ENCODE results near the gene RASAL1. TPM values are rescaled to one million over a fixed set of nuclear protein-coding genes. Genes with fewer than 3 reads are reported as not detected.

Gene RASAL1
- total and polyA plus RNA-seq, 2 donors (not counting 1 experiment from before 2014, with no cell fraction given): not detected

DNA sequence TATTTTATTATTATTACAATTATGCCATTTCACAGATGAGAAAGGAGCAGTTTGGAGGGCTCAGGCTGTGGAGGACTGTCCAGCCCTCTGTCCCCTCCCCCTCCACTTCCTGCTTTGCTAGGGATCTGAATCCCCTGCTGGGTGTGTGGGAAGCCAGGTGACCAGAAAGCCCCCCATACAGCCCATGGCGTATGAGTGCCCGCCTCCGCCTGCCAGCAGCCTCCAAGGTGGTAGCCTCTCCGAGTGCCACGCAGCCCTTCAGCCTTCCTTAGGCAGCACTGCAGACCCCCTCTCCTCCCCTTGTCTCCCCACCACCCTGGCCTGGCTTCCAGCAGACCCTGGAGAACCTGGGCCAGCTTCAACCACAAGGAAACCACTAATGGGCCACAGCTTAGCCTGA, 66.4 kb downstream of the RASAL1 start:
- no peak for DNase-seq (ENCODE audit: low read depth in 2 of 2)
- H3K9ac ChIP-seq (ENCODE audit: insufficient read depth, low read length): no peak overlapping the region
- TF ChIP-seq, protein P1, sequence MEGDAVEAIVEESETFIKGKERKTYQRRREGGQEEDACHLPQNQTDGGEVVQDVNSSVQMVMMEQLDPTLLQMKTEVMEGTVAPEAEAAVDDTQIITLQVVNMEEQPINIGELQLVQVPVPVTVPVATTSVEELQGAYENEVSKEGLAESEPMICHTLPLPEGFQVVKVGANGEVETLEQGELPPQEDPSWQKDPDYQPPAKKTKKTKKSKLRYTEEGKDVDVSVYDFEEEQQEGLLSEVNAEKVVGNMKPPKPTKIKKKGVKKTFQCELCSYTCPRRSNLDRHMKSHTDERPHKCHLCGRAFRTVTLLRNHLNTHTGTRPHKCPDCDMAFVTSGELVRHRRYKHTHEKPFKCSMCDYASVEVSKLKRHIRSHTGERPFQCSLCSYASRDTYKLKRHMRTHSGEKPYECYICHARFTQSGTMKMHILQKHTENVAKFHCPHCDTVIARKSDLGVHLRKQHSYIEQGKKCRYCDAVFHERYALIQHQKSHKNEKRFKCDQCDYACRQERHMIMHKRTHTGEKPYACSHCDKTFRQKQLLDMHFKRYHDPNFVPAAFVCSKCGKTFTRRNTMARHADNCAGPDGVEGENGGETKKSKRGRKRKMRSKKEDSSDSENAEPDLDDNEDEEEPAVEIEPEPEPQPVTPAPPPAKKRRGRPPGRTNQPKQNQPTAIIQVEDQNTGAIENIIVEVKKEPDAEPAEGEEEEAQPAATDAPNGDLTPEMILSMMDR (conservative IDR thresholded peaks at IDR 0.05 in 1 of 2, IDR thresholded peaks at IDR 0.05 in 1 of 2; ENCODE audit: low read depth in 1 of 2, low read length in 2 of 2): no peak
- no peak for TF ChIP-seq EZH2 (IDR thresholded peaks at IDR 0.05; ENCODE audit: low read length, missing control alignments)

DNA sequence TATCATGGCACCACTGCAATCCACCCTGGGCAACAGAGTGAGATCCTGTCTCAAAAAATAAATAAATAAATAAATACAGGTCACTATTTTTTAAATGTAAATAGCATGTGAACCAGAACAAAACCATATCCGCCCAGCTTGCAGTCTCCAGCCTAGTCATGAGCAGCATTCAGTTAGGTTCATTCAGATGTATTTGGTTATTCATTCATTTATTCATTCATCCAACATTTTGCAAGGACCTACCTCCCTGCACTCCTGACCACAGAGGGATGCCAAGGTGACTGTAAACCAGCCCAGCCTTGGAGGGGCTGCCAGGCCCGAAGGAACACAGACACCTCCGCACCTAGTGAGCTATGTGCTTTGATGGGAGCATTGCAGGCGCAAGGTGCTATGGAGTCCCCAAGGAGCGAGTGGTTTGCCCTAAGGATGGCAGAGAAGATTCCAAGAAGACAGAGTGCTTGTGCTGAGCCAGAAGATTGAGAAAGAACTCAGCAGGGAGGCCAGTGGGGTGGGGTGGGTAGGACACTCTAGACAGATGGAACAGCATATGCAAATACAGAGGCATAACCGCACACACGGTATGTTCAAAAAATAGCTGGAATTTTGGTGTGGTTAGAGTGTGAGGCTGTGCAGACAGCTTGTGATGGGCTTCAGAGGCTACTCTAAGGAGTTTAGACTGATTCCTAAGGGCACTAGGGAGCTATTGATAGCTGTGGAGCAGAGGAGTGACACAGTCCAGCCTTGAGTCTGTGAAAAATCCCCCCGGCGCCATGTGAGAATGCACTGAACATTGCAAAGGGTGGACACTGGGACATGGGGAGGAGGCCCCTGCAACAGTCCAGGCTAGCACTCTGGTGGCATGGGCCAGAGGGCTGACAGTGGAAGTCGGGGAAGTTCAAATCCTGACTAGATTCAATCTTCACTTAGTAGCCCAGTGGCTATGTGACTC, 67.3 kb downstream of the RASAL1 start:
- no peak overlapping the region for H2AFZ ChIP-seq (ENCODE audit: low read length)
- no peak for DNase-seq (ENCODE audit: low read depth in 2 of 2)
- no peaks in the 10 kb centered on the region for H3K4me1 ChIP-seq (ENCODE audit: control insufficient read depth, extremely low read depth, insufficient read depth, low read length)
- no peak overlapping the region for H3K4me3 ChIP-seq (replicated peaks in 1 of 4; ENCODE audit: control extremely low read depth in 1 of 4, insufficient read depth in 1 of 4, low read depth in 3 of 4, low read length in 4 of 4)
- H4K20me1 ChIP-seq (ENCODE audit: control insufficient read depth, extremely low read depth, insufficient read depth, low read length): no peaks in the 10 kb centered on the region
- H3K27me3 ChIP-seq (ENCODE audit: control insufficient read depth, insufficient read depth, low read length): no peaks in the 10 kb centered on the region
- no peak overlapping the region for H3K4me2 ChIP-seq (ENCODE audit: extremely low read depth, insufficient read depth, low read length)
- H3K9me3 ChIP-seq (ENCODE audit: control insufficient read depth, insufficient read depth, low read depth, low read length): no peaks in the 10 kb centered on the region
- no peaks in the 10 kb centered on the region for H3K79me2 ChIP-seq (ENCODE audit: control insufficient read depth, insufficient read depth, low read length)
- H3K9ac ChIP-seq (ENCODE audit: insufficient read depth, low read length): no peak overlapping the region
- no peak overlapping the region for H3K27ac ChIP-seq (ENCODE audit: insufficient read depth, low read length)
- no peak for TF ChIP-seq EZH2 (IDR thresholded peaks at IDR 0.05; ENCODE audit: low read length, missing control alignments)
- TF ChIP-seq, protein P1 (conservative IDR thresholded peaks at IDR 0.05 in 1 of 2, IDR thresholded peaks at IDR 0.05 in 1 of 2; ENCODE audit: low read depth in 1 of 2, low read length in 2 of 2): no peak
- no peaks in the 10 kb centered on the region for H3K36me3 ChIP-seq (ENCODE audit: control insufficient read depth, insufficient read depth, low read length)

More for the DNA sequence above, 66.4 kb downstream of the RASAL1 start:
- Histone ChIP-seq H3K79me2 (ENCODE audit: control insufficient read depth, insufficient read depth, low read length) (no peaks in the 10 kb centered on the region), H3K36me3 (ENCODE audit: control insufficient read depth, insufficient read depth, low read length) (no peaks in the 10 kb centered on the region), H3K4me2 (ENCODE audit: extremely low read depth, insufficient read depth, low read length) (no peak overlapping the region), H3K4me3 (replicated peaks in 1 of 4; ENCODE audit: control extremely low read depth in 1 of 4, insufficient read depth in 1 of 4, low read depth in 3 of 4, low read length in 4 of 4) (no peak overlapping the region), H3K9me3 (ENCODE audit: control insufficient read depth, insufficient read depth, low read depth, low read length) (no peaks in the 10 kb centered on the region), H4K20me1 (ENCODE audit: control insufficient read depth, extremely low read depth, insufficient read depth, low read length) (no peaks in the 10 kb centered on the region), H3K27ac (ENCODE audit: insufficient read depth, low read length) (no peak overlapping the region), H3K4me1 (ENCODE audit: control insufficient read depth, extremely low read depth, insufficient read depth, low read length) (no peaks in the 10 kb centered on the region), H3K27me3 (ENCODE audit: control insufficient read depth, insufficient read depth, low read length) (no peaks in the 10 kb centered on the region), H2AFZ (ENCODE audit: low read length) (no peak overlapping the region)

DNA sequence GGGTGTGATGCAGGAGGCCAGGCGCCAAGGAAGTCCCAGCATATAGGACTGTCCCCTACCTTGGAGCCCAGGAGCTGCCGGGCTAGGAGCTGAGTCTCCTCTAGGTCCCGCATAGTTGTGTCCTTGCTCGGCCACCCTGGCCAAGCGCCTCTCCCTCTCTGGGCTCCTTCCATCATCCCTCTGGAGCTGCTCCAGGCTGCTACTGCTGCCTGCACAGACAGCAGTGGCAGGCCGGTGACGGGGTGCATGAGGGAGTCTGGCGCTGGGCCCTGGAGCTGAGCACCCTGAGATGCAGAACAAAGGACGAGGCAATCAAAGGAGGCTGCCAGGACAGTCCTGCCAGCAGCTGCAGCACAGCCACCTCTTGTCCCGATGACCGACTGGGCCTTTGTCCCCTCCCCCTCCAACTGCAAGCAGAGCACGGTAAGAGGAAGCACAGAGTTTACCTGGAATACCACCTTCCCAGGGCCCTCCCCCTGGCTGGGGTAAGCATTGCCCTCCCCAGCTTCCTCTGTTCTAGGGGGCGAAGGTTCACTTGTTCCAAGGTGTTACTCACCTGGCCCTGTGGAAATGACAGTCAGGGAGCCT, 68.7 kb downstream of the RASAL1 start:
- no peak overlapping the region for H3K4me2 ChIP-seq (ENCODE audit: extremely low read depth, insufficient read depth, low read length)
- no peak overlapping the region for H3K27ac ChIP-seq (ENCODE audit: insufficient read depth, low read length)
- H3K36me3 ChIP-seq (ENCODE audit: control insufficient read depth, insufficient read depth, low read length): no peaks in the 10 kb centered on the region
- no peaks in the 10 kb centered on the region for H3K9me3 ChIP-seq (ENCODE audit: control insufficient read depth, insufficient read depth, low read depth, low read length)
- no peak overlapping the region for H2AFZ ChIP-seq (ENCODE audit: low read length)
- H3K9ac ChIP-seq (ENCODE audit: insufficient read depth, low read length): no peak overlapping the region
- H3K4me3 ChIP-seq (replicated peaks in 1 of 4; ENCODE audit: control extremely low read depth in 1 of 4, insufficient read depth in 1 of 4, low read depth in 3 of 4, low read length in 4 of 4): no peak overlapping the region
- H3K27me3 ChIP-seq (ENCODE audit: control insufficient read depth, insufficient read depth, low read length): no peaks in the 10 kb centered on the region
- H3K79me2 ChIP-seq (ENCODE audit: control insufficient read depth, insufficient read depth, low read length): no peaks in the 10 kb centered on the region
- no peak for DNase-seq (ENCODE audit: low read depth in 2 of 2)
- no peaks in the 10 kb centered on the region for H4K20me1 ChIP-seq (ENCODE audit: control insufficient read depth, extremely low read depth, insufficient read depth, low read length)
- no peaks in the 10 kb centered on the region for H3K4me1 ChIP-seq (ENCODE audit: control insufficient read depth, extremely low read depth, insufficient read depth, low read length)
- TF ChIP-seq, protein P1 (conservative IDR thresholded peaks at IDR 0.05 in 1 of 2, IDR thresholded peaks at IDR 0.05 in 1 of 2; ENCODE audit: low read depth in 1 of 2, low read length in 2 of 2): no peak
- no peak for TF ChIP-seq EZH2 (IDR thresholded peaks at IDR 0.05; ENCODE audit: low read length, missing control alignments)

Data from fibroblast of lung (primary cell).